WI38 (cell line): ENCODE measurements around the gene SCT.
"Not testable (repeated sequence)": the region's sequence is repeated elsewhere in the genome, so short reads cannot be mapped to it uniquely, and the experiment has no call there.

Source experiments
- H3K4me3 ChIP-seq: 2 replicates; pipeline ENCODE4 v1.5.1; 2011; ENCODE audit warnings: low read depth, mild to moderate bottlenecking, control low read depth, low read length
- CTCF ChIP-seq: IDR thresholded peaks from 2 replicates; pipeline ENCODE4 v1.5.1; 2012; ENCODE audit warnings: low read depth, mild to moderate bottlenecking, control low read depth, low read length

The SCT gene

GRCh38 chr11:653837-654236 lies 26.9 kb upstream of the SCT start:
- no peak overlapping the region for H3K4me3 ChIP-seq
- no peak for TF ChIP-seq CTCF

DNA sequence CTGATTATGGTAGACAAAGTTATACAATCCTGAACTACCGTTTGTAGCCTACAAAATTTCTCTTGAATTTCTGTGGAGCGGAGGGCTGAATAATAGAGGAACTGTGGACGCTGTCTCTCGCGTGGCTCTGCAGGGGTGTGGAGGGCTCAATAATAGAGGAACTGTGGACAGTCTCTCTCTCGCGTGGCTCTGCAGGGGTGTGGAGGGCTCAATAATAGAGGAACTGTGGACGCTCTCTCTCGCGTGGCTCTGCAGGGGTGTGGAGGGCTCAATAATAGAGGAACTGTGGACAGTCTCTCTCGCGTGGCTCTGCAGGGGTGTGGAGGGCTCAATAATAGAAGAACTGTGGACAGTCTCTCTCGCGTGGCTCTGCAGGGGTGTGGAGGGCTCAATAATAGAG lies 26.2 kb upstream of the SCT start:
- not testable (repeated sequence) for H3K4me3 ChIP-seq

DNA sequence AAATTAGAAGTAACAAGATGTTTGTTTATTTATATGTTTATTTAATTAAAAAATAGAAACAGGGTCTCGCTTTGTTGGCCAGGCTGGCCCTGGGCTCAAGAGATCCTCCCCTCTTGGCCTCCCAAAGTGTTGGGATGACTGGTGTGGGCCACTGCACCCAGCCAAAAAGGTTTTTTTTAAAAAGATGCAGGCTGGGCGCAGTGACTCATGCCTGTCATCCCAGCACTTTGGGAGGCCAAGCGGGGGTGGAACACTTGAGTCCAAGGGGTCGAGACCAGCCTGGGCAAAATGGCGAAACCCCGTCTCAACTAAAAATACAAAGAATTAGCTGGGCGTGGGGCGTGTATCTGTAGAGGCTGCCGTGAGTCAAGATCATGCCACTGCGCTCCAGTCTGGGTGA lies 23.5 kb upstream of the SCT start:
- H3K4me3 ChIP-seq, result no peak overlapping the region
- TF ChIP-seq CTCF, result no peak

GRCh38 chr11:647672-648158 lies 20.7 kb upstream of the SCT start:
- H3K4me3 ChIP-seq, result not testable (repeated sequence)

DNA sequence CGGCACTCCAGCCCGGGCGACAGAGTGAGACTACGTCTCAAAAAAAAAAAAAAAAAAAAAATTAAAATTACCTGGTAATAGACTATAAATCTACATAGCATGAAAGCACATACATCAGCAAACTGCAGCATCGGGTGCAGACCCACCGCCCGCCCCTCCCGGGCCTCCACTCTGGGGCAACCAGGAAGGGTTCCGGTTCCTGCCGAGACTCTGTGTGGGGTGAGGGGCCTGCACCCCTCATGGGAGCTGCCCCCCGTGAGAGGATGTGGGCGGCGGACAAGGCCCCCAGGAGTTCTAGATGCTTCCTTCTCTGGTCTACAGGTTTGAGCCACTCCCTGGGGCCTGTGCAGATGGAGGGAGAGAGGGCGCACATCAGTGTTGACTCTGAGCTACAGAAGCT lies 19.2 kb upstream of the SCT start:
- no peak overlapping the region for H3K4me3 ChIP-seq
- TF ChIP-seq CTCF, result no peak

DNA sequence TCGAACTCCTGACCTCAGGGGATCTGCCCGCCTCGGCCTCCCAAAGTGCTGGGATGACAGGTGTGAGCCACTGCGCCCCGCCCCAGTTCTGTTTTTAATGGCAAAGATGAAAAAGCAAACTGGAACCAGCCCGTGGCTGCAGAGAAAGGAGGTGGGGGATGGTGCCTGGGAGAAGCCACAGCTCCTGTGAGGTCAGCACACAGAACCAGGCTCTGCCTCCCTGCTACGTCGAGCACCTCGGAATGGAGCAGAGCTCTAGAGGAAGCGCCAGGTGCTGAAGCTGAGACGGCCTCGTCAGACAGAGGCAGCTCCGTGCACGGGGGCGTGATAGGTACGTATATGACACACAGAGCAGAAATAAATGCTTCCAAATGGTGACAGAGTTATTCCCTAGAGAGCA lies 18.6 kb upstream of the SCT start:
- TF ChIP-seq CTCF, result no peak

GRCh38 chr11:643849-644738 lies 17.1 kb upstream of the SCT start:
- no peak overlapping the region for H3K4me3 ChIP-seq
- no peak for TF ChIP-seq CTCF

More for the DNA sequence above, 18.6 kb upstream of the SCT start:
- H3K4me3 ChIP-seq, result no peak overlapping the region

DNA sequence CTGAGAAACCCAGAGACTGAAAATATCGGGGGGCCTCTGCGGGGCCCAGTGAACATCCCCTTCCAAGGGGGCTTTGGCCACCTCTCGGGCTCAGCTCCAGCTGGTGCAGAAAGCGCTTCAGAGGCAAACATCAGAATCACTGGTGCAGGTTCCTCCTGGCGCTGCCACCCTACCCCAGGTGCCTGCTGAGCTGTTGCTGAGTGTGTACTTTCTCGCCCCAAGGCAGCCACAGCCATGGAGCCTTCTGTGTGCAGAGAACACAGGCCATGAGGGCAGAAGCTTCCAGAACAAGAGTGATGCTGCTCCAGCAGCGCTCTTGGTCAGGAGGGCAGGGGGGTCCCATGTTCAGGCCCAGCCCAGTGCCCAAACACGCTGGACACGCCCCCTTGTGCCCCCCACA lies 16.4 kb upstream of the SCT start:
- H3K4me3 ChIP-seq, result no peak overlapping the region
- TF ChIP-seq CTCF, result no peak
